Jurkat, Clone E6-1 (cell line): ENCODE data around the gene REV3L.

Experiments used
- DNase-seq: peaks from one replicate; pipeline ENCODE4 v3.0.0-alpha.2; 2011; ENCODE audit warnings: low read depth, low spot score
- H3K4me3 ChIP-seq: 2 replicates; pipeline ENCODE4 v1.5.1; 2011; ENCODE audit warnings: mild to moderate bottlenecking, low read length, control low read depth, moderate library complexity

Gene REV3L

DNA sequence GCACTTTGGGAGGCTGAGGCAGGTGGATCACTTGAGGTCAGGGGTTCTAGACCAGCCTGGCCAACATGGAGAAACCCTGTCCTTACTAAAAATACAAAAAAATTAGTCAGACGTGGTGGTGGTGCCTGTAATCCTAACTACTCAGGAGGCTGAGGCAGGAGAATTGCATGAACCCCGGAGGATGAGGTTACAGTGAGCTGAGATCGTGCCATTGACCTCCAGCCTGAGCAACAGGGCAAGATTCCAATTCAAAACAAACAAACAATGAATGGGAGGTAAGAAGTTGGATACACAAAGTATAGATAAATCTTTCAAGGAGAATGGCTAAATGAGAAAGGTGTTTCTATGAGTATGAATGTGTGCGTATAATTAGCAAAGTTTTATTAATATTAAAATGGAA, 75.3 kb downstream of the REV3L start:
- no peak for DNase-seq
- H3K4me3 ChIP-seq = no peak overlapping the region

DNA sequence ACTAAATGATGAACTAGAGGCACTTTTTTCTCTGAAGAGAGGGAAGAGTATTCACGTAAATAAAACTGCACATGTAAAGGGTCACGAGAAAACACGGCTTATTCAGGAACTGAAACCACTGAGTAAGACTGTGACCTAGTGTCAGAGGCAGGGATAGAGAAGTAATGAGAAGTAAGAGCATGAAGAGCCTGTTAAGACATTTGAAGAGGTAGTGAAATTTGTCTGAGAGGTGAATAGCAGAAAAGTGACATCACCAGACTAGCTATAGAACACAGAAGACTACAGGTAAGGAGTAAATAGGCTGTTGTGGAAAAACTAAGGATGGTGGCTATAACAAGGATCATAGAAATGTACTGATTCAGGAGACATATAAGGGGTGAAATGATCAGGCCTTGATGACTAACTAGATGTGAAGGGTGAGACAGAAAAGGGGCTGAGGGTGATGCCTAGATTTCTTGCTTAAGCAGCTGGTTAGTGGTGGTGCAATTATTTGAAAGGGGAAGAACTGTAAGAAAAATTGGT, 76.8 kb downstream of the REV3L start:
- H3K4me3 ChIP-seq = no peak overlapping the region
- DNase-seq = no peak

DNA sequence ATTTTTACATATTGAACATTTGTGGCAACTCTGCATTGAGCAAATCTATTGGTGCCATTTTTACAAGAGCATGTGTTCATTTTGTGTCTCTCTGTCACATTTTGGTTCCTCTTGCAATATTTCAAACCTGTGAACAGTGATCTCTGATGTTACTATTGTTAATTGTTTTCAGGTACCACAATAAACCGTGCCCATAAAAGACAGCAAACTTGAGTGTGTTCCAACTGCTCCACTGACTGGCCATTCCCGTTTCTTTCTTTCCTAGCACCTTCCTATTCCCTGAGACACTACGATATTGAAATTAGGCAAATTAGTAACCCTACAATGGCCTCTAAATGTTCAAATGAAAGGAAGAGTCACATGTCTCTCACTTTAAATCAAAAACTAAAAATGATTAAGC, 79.6 kb downstream of the REV3L start:
- no peak for DNase-seq
- no peak overlapping the region for H3K4me3 ChIP-seq

DNA sequence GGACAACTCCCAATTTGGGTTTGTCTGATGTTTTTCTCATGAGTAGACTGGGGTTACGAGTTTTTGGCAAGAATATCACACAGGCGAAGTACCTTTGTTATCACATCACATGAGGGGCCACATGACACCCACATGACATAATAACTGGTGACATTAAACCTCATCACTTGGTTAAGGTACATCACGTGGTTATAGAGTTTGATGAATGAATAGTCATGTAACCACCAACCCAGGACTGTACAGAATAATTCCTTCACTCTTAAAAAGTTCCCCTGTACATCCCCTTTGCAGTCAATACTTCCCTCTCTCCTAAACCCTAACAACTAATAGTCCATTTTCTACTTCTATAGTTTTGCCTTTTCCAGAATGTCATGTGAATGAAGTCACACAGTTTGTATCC, 83.4 kb downstream of the REV3L start:
- no peak for DNase-seq
- H3K4me3 ChIP-seq = no peak overlapping the region

DNA sequence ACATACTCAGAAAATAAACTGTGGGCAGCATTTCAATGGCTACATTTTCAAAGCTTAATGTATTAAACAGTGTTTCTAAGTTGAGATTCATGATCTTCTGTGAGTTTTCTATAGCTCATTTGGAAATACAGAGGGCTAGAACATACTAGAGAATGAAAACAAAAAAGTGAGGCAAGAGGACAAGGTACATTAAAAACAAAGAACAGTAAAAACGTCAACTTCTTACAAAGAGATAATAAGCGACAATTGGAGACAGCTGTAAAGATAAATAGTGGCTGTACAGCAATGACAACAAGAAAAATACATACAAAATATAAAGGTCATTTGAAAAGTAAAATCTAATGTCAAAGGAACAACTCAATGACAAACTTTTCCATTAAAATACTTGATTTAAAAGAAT, 94.3 kb downstream of the REV3L start:
- H3K4me3 ChIP-seq = no peak overlapping the region
- no peak for DNase-seq

DNA sequence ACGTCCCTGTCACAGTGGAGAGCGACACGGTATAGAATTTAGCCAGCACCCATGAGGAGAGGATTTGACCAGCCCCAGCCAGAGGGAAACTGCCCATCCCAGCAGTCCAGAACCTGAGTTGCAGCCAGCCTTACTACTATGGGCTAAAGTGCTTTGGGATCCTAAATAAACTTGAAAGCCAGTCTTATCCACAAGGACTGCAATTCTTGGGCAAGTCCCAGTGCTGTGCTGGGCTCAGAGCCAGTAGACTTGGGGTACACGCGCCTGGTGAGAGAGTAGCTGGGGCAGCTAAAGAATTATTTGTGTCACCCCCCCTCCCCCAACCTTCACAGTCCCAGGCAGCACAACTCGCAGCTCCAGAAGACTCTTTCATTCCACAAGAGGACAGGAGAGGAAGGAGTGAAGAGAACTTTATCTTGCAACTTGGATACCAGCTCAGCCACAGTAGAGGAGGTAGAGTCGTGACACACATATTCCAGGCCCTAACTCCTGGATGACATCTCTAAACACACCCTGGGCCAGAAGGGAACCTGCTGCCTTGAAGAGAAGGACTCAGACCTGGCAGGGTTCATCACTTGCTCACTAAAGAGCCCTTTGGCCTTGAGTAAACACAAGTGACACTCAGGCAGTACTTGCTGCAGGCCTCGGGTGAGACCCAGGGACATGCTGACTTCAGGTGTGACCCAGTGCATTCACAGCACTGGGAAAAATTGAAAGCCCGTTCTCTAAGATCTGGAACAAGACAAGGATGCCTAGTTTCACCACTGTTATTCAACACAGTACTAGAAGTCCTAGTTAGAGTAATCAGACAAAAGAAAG, 100.3 kb downstream of the REV3L start:
- DNase-seq = no peak
- no peak overlapping the region for H3K4me3 ChIP-seq

DNA sequence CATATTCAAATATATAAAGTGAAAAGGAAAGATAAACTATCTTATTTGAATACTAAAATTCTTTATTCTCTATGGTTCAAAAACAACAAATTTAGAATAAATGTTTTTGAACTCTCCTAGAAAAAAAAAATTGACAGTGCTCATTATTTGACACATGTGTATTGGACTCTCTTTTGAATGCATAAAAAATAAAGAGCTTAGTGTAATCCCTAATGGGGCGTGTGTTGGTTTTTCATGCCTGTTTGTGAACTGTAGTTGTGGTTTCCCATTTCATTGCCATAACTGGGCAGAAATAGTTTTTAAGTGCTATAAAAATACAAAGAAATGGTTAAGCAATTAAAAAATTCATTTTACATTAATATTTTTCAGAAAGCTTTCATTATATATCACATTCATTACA, 101.3 kb downstream of the REV3L start:
- no peak overlapping the region for H3K4me3 ChIP-seq
- DNase-seq = no peak

DNA sequence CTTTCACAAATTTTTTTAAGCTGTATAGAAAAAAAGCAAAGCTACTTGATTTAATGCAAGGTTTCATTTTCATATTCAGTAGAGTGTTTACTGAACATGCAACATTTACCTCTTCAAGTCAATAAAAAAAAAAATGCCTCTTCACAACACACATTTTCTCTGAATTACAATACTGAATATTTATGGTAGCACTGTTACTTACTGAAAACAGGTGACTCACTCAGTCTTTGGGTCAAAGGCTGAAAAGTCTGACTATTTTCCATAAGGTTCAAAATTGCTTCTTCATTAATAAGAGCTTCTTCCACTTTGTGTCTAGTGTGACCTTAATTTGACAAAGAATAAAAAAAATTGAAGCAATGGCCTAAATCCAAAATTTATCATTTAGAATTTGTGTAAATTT, 101.9 kb downstream of the REV3L start:
- DNase-seq = no peak
- H3K4me3 ChIP-seq = no peak overlapping the region

DNA sequence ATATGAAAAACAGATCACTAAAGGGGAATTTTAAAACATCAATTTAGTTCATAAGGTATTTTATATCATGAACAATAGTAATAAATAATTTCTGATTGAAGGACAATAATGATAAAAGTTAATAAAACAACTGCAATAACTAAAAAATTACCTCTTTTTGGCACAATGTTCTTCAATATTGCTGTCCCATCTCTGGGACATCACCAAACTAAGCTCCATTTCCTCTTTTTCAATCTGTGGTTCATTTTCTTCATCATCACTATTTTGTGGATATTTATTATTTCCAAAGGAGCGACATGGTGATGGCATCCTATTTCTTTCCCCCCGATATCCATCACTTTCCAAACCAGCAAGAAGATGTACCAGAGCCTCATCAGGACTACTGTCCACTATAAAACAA, 103.2 kb downstream of the REV3L start:
- H3K4me3 ChIP-seq = no peak overlapping the region

DNA sequence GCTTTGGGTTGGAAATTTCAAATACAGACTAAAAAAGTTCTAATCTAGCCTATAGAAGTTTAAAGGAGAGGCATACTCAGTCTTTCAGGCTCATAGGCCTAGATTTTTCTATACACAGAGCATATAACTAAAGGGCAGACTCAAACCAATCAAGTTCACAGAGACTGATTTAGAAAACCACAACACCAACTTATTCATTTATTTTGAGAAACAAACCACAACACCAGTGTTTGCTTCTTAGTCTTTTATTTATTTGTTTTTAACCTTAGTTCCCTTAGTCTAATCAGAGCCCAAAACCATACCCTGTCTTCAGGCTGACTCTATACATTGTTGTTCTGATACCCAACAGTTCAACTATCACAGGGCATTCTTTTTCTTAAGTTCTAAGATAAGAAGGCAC, 103.7 kb downstream of the REV3L start:
- no peak for DNase-seq
- H3K4me3 ChIP-seq = no peak overlapping the region

More for the DNA sequence above, 103.2 kb downstream of the REV3L start:
- DNase-seq = no peak

DNA sequence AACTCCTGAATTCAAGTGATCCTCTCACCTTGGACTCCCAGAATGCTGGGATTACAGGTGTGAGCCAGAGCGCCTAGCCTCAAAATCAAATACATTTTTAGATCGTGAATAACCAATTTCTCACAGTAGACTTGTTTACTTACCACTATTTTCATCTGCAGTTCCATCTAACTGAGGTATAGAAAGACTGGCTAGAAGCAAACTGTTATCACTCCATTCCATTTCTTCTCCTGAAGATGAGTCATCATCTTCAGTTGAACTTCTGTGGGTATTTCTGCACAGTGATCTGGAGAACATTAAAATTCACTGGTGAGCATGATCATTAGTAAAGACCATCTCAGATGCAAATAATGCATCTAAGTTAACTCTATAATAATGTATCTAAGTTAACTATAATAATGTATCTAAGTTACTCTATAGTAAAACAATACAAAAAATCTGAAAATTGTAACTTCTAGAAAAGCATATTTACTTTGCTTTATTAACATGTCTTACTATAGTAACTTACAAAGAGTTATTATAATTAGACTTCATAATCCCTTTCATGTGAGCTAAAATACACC, 105.4 kb downstream of the REV3L start:
- no peak overlapping the region for H3K4me3 ChIP-seq
- no peak for DNase-seq

DNA sequence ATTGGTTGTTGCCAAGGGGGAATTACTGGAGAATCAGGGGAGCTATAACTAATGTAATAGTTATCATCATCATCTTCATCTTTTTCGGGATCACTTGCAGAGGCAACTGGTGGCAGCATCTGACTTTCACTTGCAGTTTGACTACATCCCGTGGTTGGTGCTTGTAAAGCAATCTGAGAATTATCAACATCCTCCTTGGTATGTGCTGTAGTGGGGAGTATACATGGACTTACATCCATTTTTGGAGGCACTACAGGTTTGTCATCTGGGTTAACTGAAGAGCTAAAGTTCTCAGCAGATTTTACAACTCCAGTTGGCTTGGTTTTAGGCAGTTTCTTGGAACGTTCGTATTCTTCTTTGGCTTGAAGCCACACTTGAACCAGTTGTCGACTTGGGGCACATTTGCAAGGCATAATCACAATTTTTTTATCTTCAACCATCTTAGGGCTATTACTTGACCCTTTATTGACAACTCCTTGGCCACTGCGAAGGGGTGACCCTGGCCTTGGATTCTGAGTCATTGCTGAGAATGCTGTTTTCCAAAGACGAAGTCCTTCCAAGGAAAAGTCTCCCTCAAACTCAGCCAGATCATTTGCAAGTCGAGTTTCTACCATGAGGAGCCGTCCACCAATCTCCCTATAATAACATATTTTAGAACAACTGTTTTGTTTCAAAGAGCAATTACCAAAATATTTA, 115.5 kb downstream of the REV3L start:
- no peak overlapping the region for H3K4me3 ChIP-seq
- peak; percentile 14 for DNase-seq

DNA sequence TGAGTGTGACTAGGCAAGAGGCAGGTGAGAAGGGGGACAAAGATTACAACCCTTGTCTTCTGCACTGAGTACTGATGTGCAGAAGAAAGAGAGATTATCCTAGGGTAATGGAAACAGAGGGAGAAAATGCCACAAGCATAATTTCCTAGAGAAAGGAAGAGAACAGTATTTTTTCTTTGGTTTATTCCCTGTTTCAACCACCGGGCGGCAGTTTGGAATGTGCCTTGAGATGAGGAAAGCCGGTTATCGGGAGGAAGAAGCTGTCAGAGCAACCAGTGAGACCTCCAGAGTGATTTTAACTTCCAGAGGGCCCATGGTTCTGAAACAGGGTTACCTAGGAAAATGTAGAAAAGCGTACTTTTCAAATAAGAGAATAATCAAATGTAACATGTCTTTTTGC, 121.4 kb downstream of the REV3L start:
- DNase-seq = no peak
- H3K4me3 ChIP-seq = no peak overlapping the region

DNA sequence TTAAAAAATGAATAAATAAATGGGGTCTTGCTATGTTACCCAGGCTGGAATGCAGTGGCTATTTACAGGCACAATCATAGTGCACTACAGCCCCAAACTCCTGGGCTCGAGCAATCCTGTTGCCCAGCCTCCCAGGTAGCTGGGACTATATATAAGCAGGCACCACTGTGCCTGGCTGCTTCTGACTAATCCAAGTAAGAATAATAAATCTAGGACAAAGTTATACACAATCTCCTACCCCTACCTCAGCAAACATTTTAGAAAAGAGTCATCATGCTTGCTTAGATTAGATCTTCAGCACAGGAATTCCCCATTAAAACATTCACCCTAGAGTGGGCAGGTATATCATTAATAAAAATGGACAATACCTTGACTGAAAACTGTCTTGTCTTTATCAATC, 124.6 kb downstream of the REV3L start:
- no peak for DNase-seq
- no peak overlapping the region for H3K4me3 ChIP-seq

DNA sequence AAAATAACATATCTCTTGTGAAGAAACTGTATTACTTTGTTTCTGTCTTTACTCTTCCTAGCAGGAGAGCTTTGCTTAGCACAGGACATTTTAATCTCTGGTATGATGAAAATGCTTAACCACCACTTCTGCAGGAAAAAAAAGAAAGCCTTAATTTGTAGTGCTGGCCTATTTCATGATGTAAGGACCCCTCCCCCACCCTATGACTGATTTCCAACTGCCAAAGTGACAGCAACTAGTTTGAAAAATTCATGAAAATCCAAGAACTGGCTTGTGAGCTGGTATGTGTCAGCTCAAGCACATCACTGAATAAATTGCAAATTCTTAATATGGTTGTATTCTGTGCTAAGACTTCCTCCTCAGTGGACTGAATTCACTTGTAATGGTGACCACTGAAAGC, 125.3 kb downstream of the REV3L start:
- no peak for DNase-seq
- no peak overlapping the region for H3K4me3 ChIP-seq

DNA sequence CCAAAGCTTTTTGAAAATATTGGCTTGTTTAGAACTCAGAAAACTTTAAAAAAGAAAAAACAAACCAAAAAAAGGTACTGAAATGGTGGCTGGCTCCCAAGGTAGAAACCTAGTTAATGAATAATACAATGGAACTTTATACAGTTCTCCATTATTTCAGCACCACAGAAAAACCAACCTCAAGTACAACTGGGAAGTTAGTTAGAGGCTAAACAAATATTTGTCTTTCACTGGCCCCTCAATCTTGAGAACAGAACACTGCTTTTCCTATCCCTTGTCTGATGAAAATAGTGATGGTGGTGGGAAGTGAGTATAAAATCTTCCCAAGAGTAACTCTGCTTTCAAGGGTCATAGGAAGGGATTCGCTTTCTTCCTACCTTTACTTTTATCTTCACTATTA, 126.5 kb downstream of the REV3L start:
- no peak for DNase-seq
- no peak overlapping the region for H3K4me3 ChIP-seq

DNA sequence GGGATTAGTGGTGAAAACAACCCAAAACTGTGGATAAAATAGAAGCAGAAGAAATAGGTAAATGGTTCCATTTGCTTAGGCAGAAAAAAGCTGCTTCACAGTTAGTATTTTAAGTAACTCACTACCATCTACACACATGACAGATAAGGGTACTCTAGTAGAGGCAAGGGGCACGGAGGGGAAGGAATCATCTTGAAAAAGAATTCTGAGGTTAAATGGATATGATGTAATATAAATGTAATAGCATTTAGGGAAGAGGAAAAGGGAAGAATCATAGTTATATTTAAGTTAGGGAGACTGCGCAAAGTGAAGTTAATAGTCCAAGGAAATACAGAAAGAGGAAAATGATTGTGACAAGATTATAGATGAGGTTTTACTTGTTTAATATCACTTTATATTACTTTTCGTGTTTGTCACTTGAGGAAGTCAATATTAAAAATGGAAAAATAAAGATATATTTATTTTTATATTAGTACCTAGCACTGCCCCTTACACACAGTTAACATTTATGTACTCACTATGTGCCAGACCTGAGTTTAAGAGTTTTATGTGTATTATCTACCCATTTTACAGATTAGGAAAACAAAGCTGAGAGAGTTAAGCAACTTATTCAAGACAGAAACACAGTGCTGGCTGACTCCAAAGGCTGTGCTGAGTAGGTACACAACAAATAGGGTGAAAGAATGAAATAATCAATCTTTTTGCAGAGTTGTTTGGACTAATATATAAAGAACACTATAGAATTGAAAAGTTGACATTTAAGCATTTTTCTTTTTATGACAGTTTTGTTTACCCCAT, 128.1 kb downstream of the REV3L start:
- no peak for DNase-seq
- no peak overlapping the region for H3K4me3 ChIP-seq

DNA sequence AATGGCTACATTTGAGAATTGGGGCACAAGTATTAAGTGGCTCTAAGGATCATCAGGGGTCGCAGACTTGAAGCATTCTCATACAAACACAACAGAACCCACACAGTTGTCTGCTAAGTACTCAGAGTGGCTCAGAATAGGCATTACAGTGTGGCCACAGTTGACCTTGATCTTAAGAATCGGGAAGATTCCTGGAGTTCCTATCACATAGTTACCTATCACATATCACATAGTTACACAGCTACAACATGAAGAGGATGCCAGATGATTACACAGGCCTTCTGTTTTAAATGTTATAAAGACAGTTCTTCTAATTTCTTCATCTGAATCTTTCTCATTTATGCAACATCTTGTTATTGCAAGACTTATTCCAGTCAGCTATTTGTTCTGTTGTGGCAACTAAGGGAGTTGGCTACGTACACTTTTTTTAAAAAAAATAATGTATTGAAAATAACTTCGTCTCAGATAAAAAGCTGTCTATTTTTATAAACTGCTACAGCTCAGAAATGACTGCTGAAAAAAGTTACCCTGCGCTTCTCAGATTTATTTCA, 129.0 kb downstream of the REV3L start:
- no peak for DNase-seq
- no peak overlapping the region for H3K4me3 ChIP-seq

DNA sequence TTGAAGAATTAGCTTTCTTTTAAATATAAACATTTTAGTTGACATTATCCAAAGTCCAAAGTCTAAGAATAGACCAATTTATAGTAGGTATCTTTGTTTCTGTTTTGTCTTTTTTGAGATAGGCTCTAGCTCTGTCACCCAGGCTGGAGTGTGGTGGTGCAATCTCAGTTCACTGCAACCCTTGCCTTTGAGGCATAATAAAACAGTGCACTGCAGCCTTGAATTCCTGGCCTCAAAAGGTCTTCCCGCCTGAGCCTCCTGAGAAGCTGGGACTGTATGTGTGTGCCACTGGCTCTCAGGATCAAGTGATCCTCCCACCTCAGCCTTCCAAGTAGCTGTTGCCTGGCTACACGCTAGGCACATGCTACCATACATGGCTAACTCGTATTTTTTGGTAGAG, 135.4 kb downstream of the REV3L start:
- H3K4me3 ChIP-seq = no peak overlapping the region
- no peak for DNase-seq
